H9 (cell line): ENCODE measurements around the gene CCDC27. TPM values are rescaled to one million over a fixed set of nuclear protein-coding genes. Genes with fewer than 3 reads are reported as not detected.

Experiments
- DNase-seq: peaks from one replicate; pipeline ENCODE4 v3.0.0-alpha.2; 2017
- H2AFZ ChIP-seq: one replicate; pipeline ENCODE4 v1.6.1; 2013; ENCODE audit warnings: mild to moderate bottlenecking, low read length, control low read depth, moderate library complexity
- H2AK5ac ChIP-seq: 2 replicates; pipeline ENCODE4 v1.6.1; 2013; ENCODE audit warnings: low read length, control low read depth, mixed read lengths; ENCODE audit not compliant: insufficient read length
- H2BK120ac ChIP-seq: one replicate; pipeline ENCODE4 v1.6.1; 2013; ENCODE audit warnings: low read depth, mild to moderate bottlenecking, low read length, control low read depth, inconsistent platforms; ENCODE audit not compliant: poor library complexity, severe bottlenecking
- H2BK12ac ChIP-seq: 2 replicates; pipeline ENCODE4 v1.6.1; 2013; ENCODE audit warnings: low read length, control low read depth, mixed read lengths, low read depth; ENCODE audit not compliant: insufficient read length
- H2BK15ac ChIP-seq: 2 replicates; pipeline ENCODE4 v1.6.1; 2013; ENCODE audit warnings: low read depth, low read length, control low read depth
- H2BK20ac ChIP-seq: one replicate; pipeline ENCODE4 v1.6.1; 2013; ENCODE audit warnings: low read depth, mild to moderate bottlenecking, low read length, control low read depth, inconsistent platforms; ENCODE audit not compliant: poor library complexity, severe bottlenecking
- H2BK5ac ChIP-seq: 2 replicates; pipeline ENCODE4 v1.6.1; 2013; ENCODE audit warnings: low read length, control low read depth, mixed read lengths; ENCODE audit not compliant: insufficient read length
- H3K14ac ChIP-seq: 2 replicates; pipeline ENCODE4 v1.6.1; 2013; ENCODE audit warnings: low read length, control low read depth; ENCODE audit not compliant: insufficient read depth
- H3K18ac ChIP-seq: 2 replicates; pipeline ENCODE4 v1.6.1; 2013; ENCODE audit warnings: low read depth, mild to moderate bottlenecking, mixed read lengths, low read length, control low read depth; ENCODE audit not compliant: insufficient read length
- H3K23ac ChIP-seq: 2 replicates; pipeline ENCODE4 v1.6.1; 2013; ENCODE audit warnings: low read length, control low read depth, mixed read lengths, low read depth; ENCODE audit not compliant: insufficient read length
- H3K23me2 ChIP-seq: 2 replicates; pipeline ENCODE4 v1.6.1; 2013; ENCODE audit warnings: low read depth, mild to moderate bottlenecking, mixed read lengths, low read length, control low read depth; ENCODE audit not compliant: insufficient read length, poor library complexity, severe bottlenecking
- H3K27ac ChIP-seq: 2 replicates; pipeline ENCODE4 v1.5.1; 2013; ENCODE audit warnings: low read length, control low read depth, mixed read lengths, low read depth; ENCODE audit not compliant: insufficient read length
- H3K27me3 ChIP-seq: 2 replicates; pipeline ENCODE4 v1.6.1; 2013; ENCODE audit warnings: low read length, control low read depth, inconsistent platforms; ENCODE audit not compliant: insufficient read depth
- H3K4ac ChIP-seq: 2 replicates; pipeline ENCODE4 v1.6.1; 2013; ENCODE audit warnings: low read depth, mild to moderate bottlenecking, control low read depth, inconsistent platforms, low read length, moderate library complexity
- H3K4me1 ChIP-seq: 2 replicates; pipeline ENCODE4 v1.6.1; 2013; ENCODE audit warnings: low read length, control low read depth, inconsistent platforms; ENCODE audit not compliant: insufficient read depth
- H3K4me2 ChIP-seq: 2 replicates; pipeline ENCODE4 v1.6.1; 2013; ENCODE audit warnings: low read length, control low read depth, mixed read lengths; ENCODE audit not compliant: insufficient read length, insufficient read depth
- H3K56ac ChIP-seq: 2 replicates; pipeline ENCODE4 v1.6.1; 2013; ENCODE audit warnings: low read depth, mild to moderate bottlenecking, mixed read lengths, low read length, control low read depth; ENCODE audit not compliant: insufficient read length
- H3K79me1 ChIP-seq: 2 replicates; pipeline ENCODE4 v1.6.1; 2013; ENCODE audit warnings: low read depth, mild to moderate bottlenecking, moderate library complexity, low read length, control low read depth, inconsistent platforms; ENCODE audit not compliant: insufficient read depth, poor library complexity, severe bottlenecking
- H3K79me2 ChIP-seq: 2 replicates; pipeline ENCODE4 v1.6.1; 2013; ENCODE audit warnings: low read length, control low read depth, inconsistent platforms; ENCODE audit not compliant: insufficient read depth
- H3K9ac ChIP-seq: 2 replicates; pipeline ENCODE4 v1.6.1; 2013; ENCODE audit warnings: low read length, control low read depth, mixed read lengths; ENCODE audit not compliant: insufficient read length; ENCODE audit errors: extremely low read depth
- H3K9me3 ChIP-seq: one replicate; pipeline ENCODE4 v1.6.1; 2013; ENCODE audit warnings: low read depth, low read length, inconsistent platforms; ENCODE audit not compliant: control insufficient read depth
- H3T11ph ChIP-seq: one replicate; pipeline ENCODE4 v1.6.1; 2013; ENCODE audit warnings: mild to moderate bottlenecking, low read length, control low read depth, inconsistent platforms
- H4K20me1 ChIP-seq: one replicate; pipeline ENCODE4 v1.6.1; 2013; ENCODE audit not compliant: control insufficient read depth, insufficient read length, insufficient read depth
- H4K5ac ChIP-seq: 2 replicates; pipeline ENCODE4 v1.6.1; 2013; ENCODE audit warnings: low read depth, mild to moderate bottlenecking, mixed read lengths, low read length, control low read depth; ENCODE audit not compliant: insufficient read length
- H4K8ac ChIP-seq: replicated peaks from 2 replicates; pipeline ENCODE4 v1.6.1; 2013; ENCODE audit warnings: low read length, control low read depth, mixed read lengths, low read depth; ENCODE audit not compliant: insufficient read length
- H4K91ac ChIP-seq: 2 replicates; pipeline ENCODE4 v1.6.1; 2013; ENCODE audit warnings: low read depth, mild to moderate bottlenecking, moderate library complexity, mixed read lengths, low read length, control low read depth; ENCODE audit not compliant: insufficient read length
- H3K27ac Mint-ChIP-seq, 3 experiments: 2 replicates in 2 of 3; 3 replicates in 1 of 3; pipeline ENCODE4 v1.8.0; 2020 to 2021; ENCODE audit warnings: mixed read lengths in 3 of 3, mild to moderate bottlenecking in 1 of 3, moderate library complexity in 1 of 3
- H3K27me3 Mint-ChIP-seq: 2 replicates; pipeline ENCODE4 v1.8.0; 2021; ENCODE audit warnings: low read depth, mild to moderate bottlenecking, moderate library complexity, mixed read lengths
- H3K36me3 Mint-ChIP-seq, 3 experiments: 2 replicates in 2 of 3; 3 replicates in 1 of 3; pipeline ENCODE4 v1.8.0; 2020 to 2021; ENCODE audit warnings: low read depth in 3 of 3, mixed read lengths in 3 of 3; ENCODE audit not compliant: insufficient read depth in 1 of 3
- H3K4me1 Mint-ChIP-seq, 2 experiments: 2 replicates each; pipeline ENCODE4 v1.8.0; 2020; ENCODE audit warnings: mixed read lengths in 2 of 2
- H3K4me3 Mint-ChIP-seq, 2 experiments: 2 replicates in 1 of 2; 3 replicates in 1 of 2; pipeline ENCODE4 v1.8.0; 2020 to 2021; ENCODE audit warnings: mild to moderate bottlenecking in 2 of 2, mixed read lengths in 2 of 2, moderate library complexity in 1 of 2
- H3K9me3 Mint-ChIP-seq, 2 experiments: 2 replicates in 1 of 2; 3 replicates in 1 of 2; pipeline ENCODE4 v1.8.0; 2020; ENCODE audit warnings: mild to moderate bottlenecking in 2 of 2, mixed read lengths in 2 of 2, moderate library complexity in 1 of 2
- CTCF ChIP-seq: fragments of 200-600 bp; sonication (generic); conservative IDR thresholded peaks from 3 replicates; pipeline ENCODE4 v1.8.0; 2021; ENCODE audit warnings: antibody characterized with exemption, mild to moderate bottlenecking
- WGBS: extraction: QIAGEN DNeasy Blood & Tissue Kit; methylation state at CpG from one replicate; pipeline ENCODE4 v1.1.7; 2013; ENCODE audit warnings: missing lambda C conversion rate, low lambda C conversion rate, mixed read lengths; ENCODE audit not compliant: insufficient read length; ENCODE audit errors: extremely low coverage; 5-methylcytosine and 5-hydroxymethylcytosine counted together
- total RNA-seq: library from RNA; stranded (reverse); gene quantifications from 2 replicates; pipeline ENCODE4 v1.2.1, GENCODE V29; 2021

Gene CCDC27
- total RNA-seq, 1 experiment from 2014 or later, result not detected

GRCh38 chr1:3736708-3737107 lies 15.5 kb upstream of the CCDC27 start:
- Mint-ChIP-seq H3K4me1 (peaks cover 0 to 13% of the 10 kb centered on the region in 2 experiments; a peak in 2 of 4 replicates), H3K27ac (no peak overlapping the region), H3K4me3 (no peak overlapping the region), H3K36me3 (peaks cover 13 to 26% (median 17%) of the 10 kb centered on the region in 3 experiments; a peak in 6 of 7 replicates), H3K27me3 (no peaks in the 10 kb centered on the region), H3K9me3 (no peaks in the 10 kb centered on the region)
- Histone ChIP-seq H4K8ac (no peak overlapping the region), H4K5ac (no peak overlapping the region), H3K56ac (no peak overlapping the region), H3K4me1 (no peaks in the 10 kb centered on the region), H3K23ac (no peak overlapping the region), H2BK15ac (no peak overlapping the region), H3K14ac (no peak overlapping the region), H3K79me2 (no peaks in the 10 kb centered on the region), H4K91ac (no peak overlapping the region), H3K4ac (no peak overlapping the region), H3K27me3 (no peaks in the 10 kb centered on the region), H3T11ph (no peak overlapping the region), H2BK20ac (no peak overlapping the region), H2AFZ (no peak overlapping the region), H3K27ac (no peak overlapping the region), H2BK120ac (no peak overlapping the region), H3K9ac (no peak overlapping the region), H2AK5ac (no peak overlapping the region), H3K18ac (no peak overlapping the region), H3K23me2 (no peaks in the 10 kb centered on the region), H3K9me3 (no peaks in the 10 kb centered on the region), H3K79me1 (no peaks in the 10 kb centered on the region), H3K4me2 (no peak overlapping the region), H4K20me1 (peaks cover 2% of the 10 kb centered on the region), H2BK12ac (no peak overlapping the region), H2BK5ac (no peak overlapping the region)
- no peak for DNase-seq
- WGBS, result no CpG with 5 or more reads among the region's 14 CpGs
- no peak for TF ChIP-seq CTCF
